ENCODE measurements around the gene KCNIP3.

GRCh38 chr2:95383635-95384027 is 86.5 kb downstream of the KCNIP3 start:
- no peak for TF ChIP-seq EZH2 (IDR thresholded peaks at IDR 0.05)
- TF ChIP-seq POLR2AphosphoS5 (IDR thresholded peaks at IDR 0.05; ENCODE audit: borderline replicate concordance, low read depth, low read length): no peak
